GM21526 (cell line): ENCODE results near the gene ADCK1.
"Not testable (repeated sequence)": the region's sequence is repeated elsewhere in the genome, so short reads cannot be mapped to it uniquely, and the experiment has no call there.

ENCODE experiments used
- ATAC-seq: cut with Tn5 transposase; IDR thresholded peaks from one replicate; pipeline ENCODE4 v1.9.1; 2021; ENCODE audit warnings: moderate library complexity; ENCODE audit not compliant: unreplicated experiment, low FRiP score

The ADCK1 gene

GRCh38 chr14:77805706-77806105, 5.8 kb downstream of the ADCK1 start:
- no peak for ATAC-seq

DNA sequence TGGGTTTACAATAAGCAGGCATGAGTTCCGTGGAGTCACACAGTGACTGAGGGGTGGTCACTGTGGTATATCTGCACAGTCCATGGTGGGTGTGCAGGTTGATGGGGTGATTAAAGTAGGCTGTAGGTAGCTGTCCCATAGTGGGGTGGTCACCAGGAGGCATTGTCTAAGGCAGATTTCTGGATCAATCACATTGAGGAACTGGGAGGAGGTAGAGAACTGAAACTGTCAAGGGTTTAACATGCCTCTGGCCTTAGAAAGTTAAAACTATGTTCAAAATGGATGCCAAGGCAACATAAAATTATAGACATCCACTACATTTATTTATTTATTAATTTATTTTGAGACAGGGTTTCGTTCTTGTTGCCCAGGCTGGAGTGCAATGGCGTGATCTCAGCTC, 8.3 kb downstream of the ADCK1 start:
- no peak for ATAC-seq

GRCh38 chr14:77809011-77809410, 9.1 kb downstream of the ADCK1 start:
- ATAC-seq = no peak

- ATAC-seq = no peak
Measured at GRCh38 chr14:77812028-77812427, 12.1 kb downstream of the ADCK1 start.

GRCh38 chr14:77812682-77813081, 12.8 kb downstream of the ADCK1 start:
- ATAC-seq = not testable (repeated sequence)

DNA sequence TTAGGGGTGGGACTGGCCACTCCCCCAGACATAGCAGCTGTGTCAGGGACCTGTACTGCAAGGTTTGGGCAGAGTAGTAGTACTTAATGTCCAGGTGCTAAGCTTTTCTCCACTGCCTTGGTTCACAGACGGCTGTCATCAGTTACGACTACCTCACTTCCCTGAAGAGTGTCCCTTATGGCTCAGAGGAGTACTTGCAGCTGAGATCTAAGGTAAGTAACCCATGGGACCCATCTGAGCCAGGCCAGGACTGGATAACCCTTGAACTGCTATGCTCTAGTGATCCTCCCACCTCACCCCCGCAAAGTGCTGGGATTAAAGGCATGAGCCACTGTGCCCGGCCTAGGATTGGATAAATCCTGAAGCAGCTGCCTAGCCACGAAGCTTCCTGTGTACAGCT, 22.4 kb downstream of the ADCK1 start:
- no peak for ATAC-seq

DNA sequence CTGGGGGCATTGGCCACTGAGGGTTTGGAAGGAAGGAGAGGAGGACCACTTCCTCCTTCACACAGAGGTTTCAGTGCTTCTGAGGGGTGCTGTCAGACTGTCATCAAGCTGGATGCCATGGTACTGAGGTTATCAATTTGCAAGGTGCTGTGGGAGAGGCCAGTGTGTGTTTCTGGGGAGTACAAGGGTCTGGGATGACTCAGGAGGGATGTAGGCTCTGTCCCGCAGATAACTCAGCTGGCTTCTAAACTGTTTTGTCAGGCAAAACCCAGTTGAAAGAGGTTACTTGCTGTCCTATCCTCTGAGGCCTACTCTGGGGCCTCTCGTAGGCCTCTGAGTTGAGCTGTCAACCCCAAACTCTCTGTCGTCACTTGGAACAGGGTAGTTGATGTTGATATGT, 22.8 kb downstream of the ADCK1 start:
- ATAC-seq = no peak

DNA sequence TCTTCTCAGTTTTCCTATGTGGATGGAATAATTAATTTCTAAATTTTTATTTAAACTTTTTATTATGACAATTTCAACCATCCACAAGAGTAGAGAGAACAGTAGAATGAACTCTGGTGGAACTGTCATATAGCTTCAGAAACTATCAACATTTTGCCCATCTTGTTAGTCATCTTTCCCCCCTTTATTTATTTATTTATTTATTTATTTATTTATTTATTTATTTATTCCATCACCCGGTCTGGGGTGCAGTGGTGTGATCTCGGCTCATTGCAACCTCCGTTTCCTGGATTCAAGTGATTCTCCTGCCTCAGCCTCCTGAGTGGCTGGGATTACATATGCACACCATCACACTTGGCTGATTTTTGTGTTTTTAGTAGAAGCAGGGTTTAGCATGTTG, 23.5 kb downstream of the ADCK1 start:
- ATAC-seq = no peak

GRCh38 chr14:77825895-77826519, 26.1 kb downstream of the ADCK1 start:
- ATAC-seq = no peak

DNA sequence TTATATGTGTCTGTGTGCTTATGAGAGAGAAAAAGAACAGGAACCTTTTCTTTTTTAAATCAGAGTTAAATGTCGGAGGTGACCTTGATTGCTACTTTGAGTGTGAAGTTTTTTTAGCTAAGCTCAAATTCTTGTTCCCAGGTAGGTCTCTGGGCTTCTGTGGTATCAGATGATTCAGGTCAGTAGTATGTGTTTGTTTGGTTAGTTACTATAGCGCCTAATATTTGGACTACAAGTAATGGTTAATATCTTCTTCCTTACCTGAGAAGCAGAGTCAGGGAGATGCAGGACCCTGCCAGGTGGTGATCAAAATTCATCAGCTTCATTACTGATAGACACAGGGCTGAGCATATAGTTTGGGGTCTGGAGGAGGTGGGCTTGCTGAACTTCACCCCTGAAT, 30.8 kb downstream of the ADCK1 start:
- no peak for ATAC-seq

- ATAC-seq = no peak
Measured at GRCh38 chr14:77832297-77832696, 32.4 kb downstream of the ADCK1 start.

- ATAC-seq = no peak
Measured at GRCh38 chr14:77837926-77838325, 38.0 kb downstream of the ADCK1 start.

GRCh38 chr14:77838831-77839511, 39.1 kb downstream of the ADCK1 start:
- no peak for ATAC-seq

- ATAC-seq = no peak
Measured at GRCh38 chr14:77843195-77843594, 43.3 kb downstream of the ADCK1 start.

DNA sequence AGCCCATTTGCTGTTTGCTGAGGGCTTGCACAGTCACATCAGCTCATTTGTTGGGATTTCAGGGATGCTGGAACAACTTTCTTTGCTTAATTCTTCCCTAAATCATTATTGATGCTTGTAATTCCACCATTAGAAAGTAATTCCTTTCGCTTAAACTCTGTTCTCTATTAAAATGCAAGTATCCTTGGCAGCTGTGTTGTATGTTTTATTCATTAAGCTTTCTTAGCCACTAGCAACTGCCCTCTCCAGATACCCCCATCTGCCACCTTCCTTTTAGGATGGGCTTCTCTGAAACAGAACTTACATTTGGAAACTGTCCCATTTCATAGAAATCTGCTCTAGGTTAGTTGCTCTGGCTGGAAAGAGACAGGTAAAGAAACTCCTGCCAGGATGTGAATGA, 43.7 kb downstream of the ADCK1 start:
- ATAC-seq = no peak

DNA sequence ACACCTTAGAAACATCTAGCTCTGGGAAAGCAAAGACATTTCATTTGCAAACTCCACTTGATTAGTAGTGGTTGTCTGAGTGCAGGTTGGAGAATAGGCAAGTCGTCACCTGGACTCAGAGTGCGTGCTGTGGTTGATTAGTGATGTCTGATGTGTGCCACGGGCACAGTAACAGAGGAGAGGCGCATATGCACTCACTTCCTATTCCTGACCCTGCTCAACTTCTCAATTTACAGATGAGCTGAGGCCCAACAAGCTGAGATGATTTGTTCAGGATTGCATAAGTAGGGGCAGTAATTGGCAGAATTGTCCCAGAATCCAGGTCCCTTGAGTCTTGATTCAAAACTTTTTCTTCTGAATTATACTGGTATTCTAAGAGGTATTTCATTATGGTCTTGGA, 44.9 kb downstream of the ADCK1 start:
- ATAC-seq = no peak

- no peak for ATAC-seq
Measured at GRCh38 chr14:77848031-77848430, 48.1 kb downstream of the ADCK1 start.

- ATAC-seq = no peak
Measured at GRCh38 chr14:77849711-77850110, 49.8 kb downstream of the ADCK1 start.

DNA sequence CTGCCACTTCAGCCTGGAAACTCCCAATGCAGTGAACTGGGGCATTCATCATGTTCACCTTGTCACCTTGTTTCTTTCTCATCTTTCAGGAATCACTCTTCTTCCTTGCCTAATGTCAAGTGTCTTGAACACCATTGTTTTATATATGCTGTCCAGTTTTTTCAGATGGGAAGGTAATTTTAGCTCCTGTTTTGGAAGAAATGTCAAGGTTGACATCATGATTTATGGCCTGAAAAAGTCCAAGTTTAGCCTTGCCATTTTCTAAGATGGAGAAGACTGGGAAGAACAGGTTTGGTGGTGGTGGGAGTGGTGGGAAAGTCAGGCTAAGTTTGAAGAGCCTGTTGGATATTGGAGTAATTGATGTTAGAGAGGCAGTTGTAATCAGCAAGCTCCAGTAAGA, 54.0 kb downstream of the ADCK1 start:
- no peak for ATAC-seq

DNA sequence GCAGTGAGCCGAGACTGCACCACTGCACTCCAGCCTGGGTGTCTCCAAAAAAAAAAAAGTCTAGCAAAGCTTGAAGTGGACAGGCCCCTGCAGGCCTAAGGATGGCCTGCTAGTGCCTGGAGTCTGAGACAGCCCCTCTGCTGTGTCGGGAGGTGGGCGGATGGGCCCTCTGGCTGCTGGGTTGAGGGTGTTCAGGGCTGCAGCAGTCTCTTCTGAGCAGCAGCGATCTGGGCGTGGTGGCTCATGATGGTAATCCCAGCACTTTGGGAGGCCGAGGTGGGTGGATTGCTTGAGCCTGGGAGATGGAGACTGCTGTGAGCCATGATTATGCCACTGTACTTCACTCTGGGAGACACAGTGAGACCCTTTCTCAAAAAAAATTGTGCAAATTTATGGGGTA, 57.0 kb downstream of the ADCK1 start:
- ATAC-seq = no peak

DNA sequence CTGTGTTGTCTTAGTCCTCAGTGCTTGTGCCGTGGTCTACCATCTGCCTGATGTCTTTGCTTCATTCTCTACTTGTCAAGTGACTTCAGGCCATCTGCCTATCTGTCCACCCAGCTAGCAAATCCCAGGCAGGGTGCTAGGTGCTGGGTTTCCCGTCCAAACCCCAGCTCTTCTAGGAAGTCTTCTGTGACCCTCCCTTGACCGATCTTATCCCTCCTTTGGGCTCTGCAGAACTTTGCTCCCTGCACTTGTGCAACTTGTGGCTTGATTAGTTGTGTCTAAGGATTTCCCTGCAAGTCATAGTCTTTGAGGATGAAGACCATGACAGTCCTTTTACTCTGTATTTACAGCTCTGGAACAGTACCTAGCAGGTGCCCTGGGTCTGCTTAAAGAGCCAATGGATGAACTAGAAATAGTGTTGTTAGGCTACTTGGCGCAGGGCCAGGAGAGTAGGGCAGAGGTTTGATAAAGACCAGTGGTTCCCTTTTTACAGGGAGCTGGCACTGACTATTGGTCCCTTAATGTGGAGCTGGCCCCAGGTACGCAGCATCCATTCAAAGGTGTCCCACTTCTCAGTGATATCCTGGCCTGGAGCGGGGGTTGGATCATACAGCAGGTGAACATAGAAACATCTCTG, 60.1 kb downstream of the ADCK1 start:
- no peak for ATAC-seq

DNA sequence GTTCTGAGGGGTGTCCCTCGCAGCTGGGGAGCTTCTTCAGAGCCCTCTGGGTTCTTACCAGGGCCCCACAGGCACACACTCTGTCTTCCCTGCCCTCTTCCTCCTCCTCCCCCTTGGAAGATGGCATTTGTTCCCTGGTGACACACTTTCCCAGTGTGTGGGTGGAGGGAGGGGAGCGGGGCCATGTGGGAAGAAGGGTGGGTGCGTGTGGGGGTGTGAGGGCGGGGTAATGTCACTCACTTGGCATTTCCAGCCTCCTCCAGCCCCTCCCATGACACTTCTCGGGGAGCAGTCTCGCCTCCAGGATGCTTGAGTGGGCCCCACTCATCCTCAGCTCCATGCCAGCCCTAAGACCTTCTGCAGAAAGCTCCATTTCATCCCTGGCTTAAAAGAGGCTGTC, 61.3 kb downstream of the ADCK1 start:
- no peak for ATAC-seq
